DND-41 (cell line): ENCODE measurements around the gene CCBE1.

ENCODE experiments used
- CTCF ChIP-seq: IDR thresholded peaks from 2 replicates; pipeline ENCODE4 v1.5.1; 2012; ENCODE audit warnings: borderline replicate concordance, low read length, moderate library complexity, mild to moderate bottlenecking; ENCODE audit not compliant: poor library complexity, severe bottlenecking; ENCODE audit errors: extremely low read depth
- EZH2 ChIP-seq: IDR thresholded peaks from 3 replicates; pipeline ENCODE4 v1.6.1; 2012; ENCODE audit warnings: borderline replicate concordance, low read depth, mild to moderate bottlenecking, moderate library complexity, low read length, inconsistent platforms; ENCODE audit not compliant: severe bottlenecking

- TF ChIP-seq CTCF (no peak), EZH2 (no peak)
Measured at GRCh38 chr18:59550174-59550516, 147.1 kb downstream of the CCBE1 start.
